Measurements from ENCODE around the gene GARNL3.

GRCh38 chr9:127262602-127263001, 2.0 kb upstream of the GARNL3 start:
- no peak for TF ChIP-seq POLR2A (IDR thresholded peaks at IDR 0.05)
- no peak for TF ChIP-seq CTCF (IDR thresholded peaks at IDR 0.05)
